ENCODE results near the gene RNF6. TPM values are rescaled to one million over a fixed set of nuclear protein-coding genes. Genes with fewer than 3 reads are reported as not detected.

Gene RNF6
- total RNA-seq, 1 donor from 2014 or later: 9.4 TPM

DNA sequence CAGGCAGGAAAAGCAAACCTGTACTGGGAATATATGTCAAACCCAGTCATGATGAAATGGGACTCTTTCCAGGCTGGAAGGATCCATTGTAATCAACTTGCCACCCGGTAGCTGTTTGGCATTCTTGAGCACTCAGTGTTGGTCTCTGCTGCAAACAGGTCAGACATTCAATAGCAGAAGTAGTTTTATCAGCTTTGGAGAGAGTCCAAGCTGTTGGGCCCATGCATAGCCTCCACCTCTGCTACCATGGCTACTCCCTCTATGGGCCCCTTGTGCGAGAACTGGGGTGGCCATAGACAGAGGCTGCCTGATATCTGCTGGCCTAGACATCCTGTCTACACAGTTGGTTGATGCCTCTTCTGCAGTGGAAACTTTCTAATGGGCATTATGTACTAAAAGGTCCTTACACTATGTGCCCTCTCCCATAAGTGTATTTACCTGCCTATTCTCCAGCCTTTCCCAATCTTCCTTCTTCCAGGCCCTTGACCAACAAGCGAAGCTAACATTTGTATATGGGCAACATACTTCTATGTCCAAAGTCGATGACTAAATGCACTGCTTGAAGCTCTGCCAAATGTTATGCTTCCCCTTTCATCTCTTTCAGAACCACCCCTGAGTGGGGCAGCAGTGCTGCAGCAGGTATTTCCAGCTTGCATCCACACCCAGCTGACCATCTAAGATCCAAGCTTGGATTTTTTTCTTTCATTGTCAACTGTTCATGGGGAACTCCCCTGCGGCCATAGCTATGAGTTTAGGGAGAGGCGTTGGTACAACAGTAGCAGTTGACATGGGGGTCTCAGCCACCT lies 5.3 kb upstream of the RNF6 start:
- no peak for DNase-seq (ENCODE audit: low spot score)
- ATAC-seq: no peak

DNA sequence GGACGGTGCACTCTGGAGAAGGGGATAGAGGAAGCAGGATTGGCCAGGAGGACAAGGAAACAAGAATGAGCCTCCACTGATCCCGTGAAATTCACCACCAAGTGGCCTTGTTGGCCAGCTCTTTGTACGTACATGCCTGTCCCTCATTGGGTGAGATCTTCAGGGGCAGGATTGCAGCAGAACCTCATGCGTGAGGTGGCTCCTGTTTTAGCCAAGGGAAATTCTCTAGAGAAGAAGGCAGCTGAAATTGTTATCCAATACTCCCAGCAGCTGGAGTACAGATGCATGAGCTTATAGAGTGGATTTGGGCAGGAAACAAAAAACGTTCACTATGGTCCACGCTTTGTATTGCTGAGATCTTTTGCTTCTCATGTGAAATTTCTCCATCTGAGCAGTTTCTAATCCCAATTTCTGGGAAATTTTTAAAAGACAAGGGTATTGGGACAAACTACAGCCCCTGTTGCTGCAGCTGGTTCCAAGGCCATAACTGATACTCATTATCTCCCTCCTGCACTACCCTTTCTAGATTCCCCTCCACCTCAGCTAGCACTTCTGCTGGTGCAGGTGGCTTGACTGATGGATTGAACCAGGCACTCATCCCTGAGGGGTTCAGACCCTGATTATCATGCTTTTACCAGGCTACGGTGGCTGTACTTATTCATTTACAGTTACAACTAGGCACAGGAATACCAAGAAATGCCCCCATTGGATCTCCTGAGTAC lies 3.9 kb upstream of the RNF6 start:
- ATAC-seq: no peak
- no peak for DNase-seq (ENCODE audit: low spot score)

DNA sequence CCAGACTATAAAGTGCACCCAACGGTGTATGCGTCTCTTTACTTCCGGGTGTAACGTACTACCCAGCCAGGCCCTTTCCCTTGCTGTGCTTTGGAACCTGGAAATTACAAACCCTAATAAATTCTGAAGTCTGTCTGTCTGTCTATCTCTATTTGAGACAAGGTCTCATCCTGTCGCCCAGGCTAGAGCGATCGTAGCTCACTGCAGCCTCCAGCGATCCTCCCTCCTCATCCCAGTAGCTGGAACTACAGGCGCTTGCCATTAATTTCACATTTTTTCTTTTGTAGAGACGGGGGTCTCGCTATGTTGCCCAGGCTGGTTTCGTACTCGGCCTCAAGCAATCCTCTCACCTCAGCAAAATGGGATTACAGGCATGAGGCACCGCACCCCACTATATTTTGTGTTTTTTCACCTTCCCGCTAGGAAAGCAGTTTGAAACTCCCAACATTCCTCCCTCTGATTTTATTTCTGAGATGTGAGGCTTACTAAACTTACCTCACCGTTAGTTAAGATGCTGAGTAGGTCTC lies 469 bp upstream of the RNF6 start:
- peak; percentile 71 for ATAC-seq

DNA sequence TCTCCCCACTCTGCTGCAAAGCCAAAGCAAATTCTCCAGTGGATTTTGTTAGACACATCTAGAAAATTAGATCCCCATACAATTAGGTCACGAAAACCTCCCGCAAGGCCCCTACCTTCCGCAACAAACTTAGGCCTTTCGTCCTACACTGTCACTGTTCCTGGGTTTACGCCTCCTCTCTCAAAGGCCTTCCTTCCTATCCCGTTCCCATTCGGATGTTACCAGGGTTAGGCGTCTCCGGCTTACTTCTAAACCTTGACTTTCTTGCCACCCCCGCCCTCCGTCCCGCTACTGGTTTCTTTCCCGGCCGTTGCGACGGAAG lies 754 bp downstream of the RNF6 start:
- ATAC-seq: peak; percentile 57
- DNase-seq (ENCODE audit: low spot score): no peak

More for the DNA sequence above, 469 bp upstream of the RNF6 start:
- DNase-seq (ENCODE audit: low spot score): no peak

GRCh38 chr13:26220575-26220974 lies 1.5 kb downstream of the RNF6 start:
- no peak for DNase-seq (ENCODE audit: low spot score)
- no peak for ATAC-seq

GRCh38 chr13:26219726-26220125 lies 2.4 kb downstream of the RNF6 start:
- ATAC-seq: no peak

GRCh38 chr13:26216042-26216441 lies 6.1 kb downstream of the RNF6 start:
- DNase-seq (ENCODE audit: low spot score): no peak
- ATAC-seq: no peak

More at GRCh38 chr13:26219726-26220125, 2.4 kb downstream of the RNF6 start:
- DNase-seq (ENCODE audit: low spot score): no peak

DNA sequence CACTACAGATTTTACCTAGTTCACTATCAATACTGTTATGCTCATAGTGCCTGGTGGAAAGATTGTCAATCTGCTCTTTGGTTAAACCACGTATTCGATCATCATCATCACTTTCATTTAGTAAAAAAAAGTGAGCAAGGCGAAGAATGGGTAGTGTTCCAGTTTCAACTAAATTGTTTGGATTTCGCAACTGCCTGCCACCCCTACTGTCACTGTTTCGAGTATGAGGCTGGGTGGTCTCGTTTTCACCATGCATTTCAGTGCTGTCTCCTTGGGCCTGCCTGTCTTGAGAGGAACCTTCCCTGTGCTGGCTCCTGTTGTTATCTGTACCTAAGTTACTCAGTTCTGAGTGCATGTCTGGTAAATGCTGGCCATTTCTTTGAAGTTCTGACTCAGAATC lies 8.1 kb downstream of the RNF6 start:
- DNase-seq (ENCODE audit: low spot score) (no peak), ATAC-seq (no peak)

GRCh38 chr13:26213345-26213744 lies 8.8 kb downstream of the RNF6 start:
- no peak for ATAC-seq
- no peak for DNase-seq (ENCODE audit: low spot score)

- ATAC-seq (peak; percentile 59), DNase-seq (ENCODE audit: low spot score) (no peak)
These were observed 13.8 kb downstream of the RNF6 start for GRCh38 chr13:26208287-26208686.

- ATAC-seq: no peak
These were observed 19.6 kb downstream of the RNF6 start for GRCh38 chr13:26202365-26202972.

GRCh38 chr13:26200811-26201210 lies 21.3 kb downstream of the RNF6 start:
- ATAC-seq (no peak), DNase-seq (ENCODE audit: low spot score) (no peak)

More at GRCh38 chr13:26202365-26202972, 19.6 kb downstream of the RNF6 start:
- DNase-seq (ENCODE audit: low spot score): no peak

GRCh38 chr13:26198116-26198515 lies 24.0 kb downstream of the RNF6 start:
- ATAC-seq: no peak
- no peak for DNase-seq (ENCODE audit: low spot score)

GRCh38 chr13:26197298-26197697 lies 24.8 kb downstream of the RNF6 start:
- no peak for DNase-seq (ENCODE audit: low spot score)
- peak; percentile 69 for ATAC-seq

- no peak for DNase-seq (ENCODE audit: low spot score)
- peak; percentile 5 for ATAC-seq
These were observed 35.1 kb downstream of the RNF6 start for GRCh38 chr13:26186995-26187394.

- ATAC-seq: peak; percentile 95
- DNase-seq (ENCODE audit: low spot score): peak; percentile 94
These were observed 35.8 kb downstream of the RNF6 start for GRCh38 chr13:26186118-26186870.

- ATAC-seq (peak; percentile 42), DNase-seq (ENCODE audit: low spot score) (no peak)
These were observed 36.4 kb downstream of the RNF6 start for GRCh38 chr13:26185720-26186117.

DNA sequence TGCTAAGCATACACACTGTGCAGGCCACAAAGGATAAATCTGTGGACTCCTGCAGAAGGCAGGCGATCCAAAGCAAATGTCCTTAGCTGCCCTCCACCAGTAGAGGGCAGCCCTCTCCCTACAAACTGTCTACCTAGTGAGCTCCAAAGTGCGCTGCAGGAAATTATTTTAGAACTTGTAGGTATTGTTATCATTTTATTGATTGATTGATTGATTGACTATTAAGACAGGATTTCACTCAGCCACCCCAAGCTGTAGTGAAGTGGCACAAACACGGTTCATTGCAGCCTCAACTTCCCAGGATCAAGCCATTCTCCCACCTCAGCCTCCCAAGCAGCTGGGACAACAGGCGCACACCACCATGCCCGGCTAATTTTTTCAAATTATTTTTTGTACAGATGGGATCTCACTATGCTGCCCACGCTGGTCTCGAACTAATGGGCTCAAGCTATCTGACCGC lies 37.3 kb downstream of the RNF6 start:
- DNase-seq (ENCODE audit: low spot score): peak; percentile 69

GRCh38 chr13:26183416-26183815 lies 38.7 kb downstream of the RNF6 start:
- no peak for DNase-seq (ENCODE audit: low spot score)
- no peak for ATAC-seq

More for the DNA sequence above, 37.3 kb downstream of the RNF6 start:
- peak; percentile 58 for ATAC-seq

DNA sequence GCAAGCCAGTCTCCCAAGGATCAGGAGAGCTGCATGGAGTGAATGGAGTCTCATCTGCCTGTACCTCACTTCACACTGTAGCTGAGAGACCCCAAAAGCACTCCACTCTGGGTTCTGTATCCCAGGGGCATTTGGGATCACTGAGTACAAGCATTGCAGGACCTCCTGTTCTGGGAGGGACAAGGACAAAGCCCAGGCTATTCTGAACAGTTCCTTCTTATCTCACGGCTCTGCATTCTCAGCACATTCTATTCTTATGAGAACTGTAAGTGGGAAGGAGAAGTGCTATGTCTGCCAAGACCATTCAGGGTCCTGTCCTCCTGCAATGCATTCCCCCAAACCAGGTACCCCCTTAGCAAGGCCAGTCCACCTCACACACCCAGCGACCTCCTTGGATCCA lies 42.8 kb downstream of the RNF6 start:
- DNase-seq (ENCODE audit: low spot score) (no peak), ATAC-seq (no peak)

- ATAC-seq (no peak), DNase-seq (ENCODE audit: low spot score) (no peak)
These were observed 53.3 kb downstream of the RNF6 start for GRCh38 chr13:26168835-26169234.

Measured in left lobe of liver (tissue), 2 donors.